Brain microvascular endothelial cell (primary cell): ENCODE data around the gene GAPT.
A peak's percentile ranks its signal among the peaks of the same experiment; 100 is the strongest.

ENCODE experiments used
- DNase-seq: peaks from one replicate; pipeline ENCODE4 v3.0.0-alpha.2; 2020
- H3K27ac ChIP-seq: fragments of 250-450 bp; sonication (Bioruptor Pico); 2 replicates; pipeline ENCODE4 v1.5.1; 2020; ENCODE audit warnings: mild to moderate bottlenecking, moderate library complexity
- H3K27me3 ChIP-seq: fragments of 250-450 bp; sonication (Bioruptor Pico); replicated peaks from 2 replicates; pipeline ENCODE4 v1.5.1; 2020; ENCODE audit warnings: mild to moderate bottlenecking
- H3K36me3 ChIP-seq: fragments of 250-450 bp; sonication (Bioruptor Pico); replicated peaks from 2 replicates; pipeline ENCODE4 v1.5.1; 2020; ENCODE audit warnings: mild to moderate bottlenecking
- H3K4me3 ChIP-seq: 2 replicates; pipeline ENCODE4 v1.5.1; 2011; ENCODE audit warnings: low read depth, mild to moderate bottlenecking, control low read depth, low read length, moderate library complexity
- in situ Hi-C: cut with HindIII; loops from 2 replicates; pipeline ENCODE4 v1.10.0; 2017; ENCODE audit warnings: low sequenced_read_pairs, low pct_ligation_motif_present
- TF ChIP-seq, protein P1 (sequence below): IDR thresholded peaks from 2 replicates; pipeline ENCODE4 v1.5.1; 2011; ENCODE audit warnings: low read depth, mild to moderate bottlenecking, moderate library complexity, low read length, control low read depth, inconsistent platforms; ENCODE audit errors: missing control alignments

GAPT gene

DNA sequence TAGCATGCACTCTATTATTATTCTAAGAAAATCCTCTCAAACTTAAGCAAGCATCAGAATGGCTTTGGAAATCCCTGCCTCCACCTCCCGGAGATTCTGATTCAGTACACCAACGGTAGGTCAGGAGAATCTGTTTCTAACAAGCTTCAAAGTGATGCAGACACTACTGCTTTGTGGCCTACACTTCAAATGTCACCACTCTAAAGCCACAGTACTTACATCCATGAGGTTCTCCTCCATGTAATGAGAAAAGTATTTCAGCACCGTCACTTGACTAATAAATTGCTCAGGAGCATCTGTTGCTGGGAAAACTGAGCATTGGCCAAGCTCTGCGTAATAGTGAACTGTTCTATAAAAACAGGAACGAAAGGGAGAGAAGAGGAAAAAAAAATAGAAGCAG lies 36.2 kb upstream of the GAPT start:
- peaks cover 65% of the 10 kb centered on the region for H3K36me3 ChIP-seq
- no peaks in the 10 kb centered on the region for H3K27me3 ChIP-seq
- DNase-seq, result no peak
- in situ Hi-C loops, result loop anchor here (25.0 kb wide), 3 partner anchors 668 to 1143 kb away; partner anchors contain the start of gene ACTBL2
- H3K4me3 ChIP-seq, result peak overlapping the region; percentile 91
- TF ChIP-seq, protein P1, sequence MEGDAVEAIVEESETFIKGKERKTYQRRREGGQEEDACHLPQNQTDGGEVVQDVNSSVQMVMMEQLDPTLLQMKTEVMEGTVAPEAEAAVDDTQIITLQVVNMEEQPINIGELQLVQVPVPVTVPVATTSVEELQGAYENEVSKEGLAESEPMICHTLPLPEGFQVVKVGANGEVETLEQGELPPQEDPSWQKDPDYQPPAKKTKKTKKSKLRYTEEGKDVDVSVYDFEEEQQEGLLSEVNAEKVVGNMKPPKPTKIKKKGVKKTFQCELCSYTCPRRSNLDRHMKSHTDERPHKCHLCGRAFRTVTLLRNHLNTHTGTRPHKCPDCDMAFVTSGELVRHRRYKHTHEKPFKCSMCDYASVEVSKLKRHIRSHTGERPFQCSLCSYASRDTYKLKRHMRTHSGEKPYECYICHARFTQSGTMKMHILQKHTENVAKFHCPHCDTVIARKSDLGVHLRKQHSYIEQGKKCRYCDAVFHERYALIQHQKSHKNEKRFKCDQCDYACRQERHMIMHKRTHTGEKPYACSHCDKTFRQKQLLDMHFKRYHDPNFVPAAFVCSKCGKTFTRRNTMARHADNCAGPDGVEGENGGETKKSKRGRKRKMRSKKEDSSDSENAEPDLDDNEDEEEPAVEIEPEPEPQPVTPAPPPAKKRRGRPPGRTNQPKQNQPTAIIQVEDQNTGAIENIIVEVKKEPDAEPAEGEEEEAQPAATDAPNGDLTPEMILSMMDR, result no peak
- peak overlapping the region; percentile 15 for H3K27ac ChIP-seq

DNA sequence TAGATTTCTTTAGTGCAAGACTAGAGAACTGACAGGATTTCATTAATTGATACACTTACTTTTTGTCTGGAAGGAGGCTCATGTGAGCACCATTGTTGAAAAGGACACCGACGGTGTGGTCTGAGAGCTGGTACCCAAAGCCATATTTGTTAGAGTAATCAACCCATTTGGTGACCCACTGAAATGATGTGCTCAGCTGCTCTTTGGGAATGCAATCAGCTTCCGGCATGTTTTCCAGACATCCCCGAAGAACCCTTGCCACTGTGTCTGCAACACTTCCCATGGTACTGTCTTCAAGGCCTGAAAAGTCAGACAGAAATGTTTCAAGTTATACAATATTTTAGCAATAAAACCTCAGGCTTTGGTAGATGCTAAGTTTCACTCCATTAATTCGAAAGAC lies 35.8 kb upstream of the GAPT start:
- in situ Hi-C loops, result loop anchor here (25.0 kb wide), 3 partner anchors 668 to 1143 kb away; partner anchors contain the start of gene ACTBL2
- DNase-seq, result no peak
- TF ChIP-seq, protein P1, result no peak
- H3K27ac ChIP-seq, result peak overlapping the region; percentile 15
- no peaks in the 10 kb centered on the region for H3K27me3 ChIP-seq
- H3K4me3 ChIP-seq, result peak overlapping the region; percentile 91
- H3K36me3 ChIP-seq, result peaks cover 65% of the 10 kb centered on the region

DNA sequence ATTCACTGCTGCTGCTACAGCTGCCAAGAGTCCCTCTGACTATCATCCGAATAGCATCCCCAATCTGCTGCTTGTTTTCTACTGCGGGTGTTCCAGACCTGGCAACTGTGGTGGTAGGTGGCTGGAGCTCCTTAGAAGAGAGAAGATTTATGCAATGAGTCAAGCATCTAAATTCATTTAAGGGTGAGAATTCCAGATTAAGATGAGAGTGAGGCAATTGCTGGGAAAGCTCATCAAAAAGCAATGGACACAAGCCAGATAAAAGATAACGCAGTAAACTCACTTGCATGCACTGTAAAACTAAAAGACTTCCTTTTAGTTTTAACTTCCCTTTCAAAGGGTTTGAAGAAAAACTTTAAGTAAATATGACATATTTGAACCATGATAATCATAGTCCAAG lies 35.2 kb upstream of the GAPT start:
- DNase-seq, result no peak
- TF ChIP-seq, protein P1, result no peak
- Histone ChIP-seq H3K4me3 (peak overlapping the region; percentile 91), H3K27me3 (no peaks in the 10 kb centered on the region), H3K36me3 (peaks cover 65% of the 10 kb centered on the region), H3K27ac (peak overlapping the region; percentile 15)
- in situ Hi-C loops, result loop anchor here (25.0 kb wide), 3 partner anchors 669 to 1144 kb away; partner anchors contain the start of gene ACTBL2

DNA sequence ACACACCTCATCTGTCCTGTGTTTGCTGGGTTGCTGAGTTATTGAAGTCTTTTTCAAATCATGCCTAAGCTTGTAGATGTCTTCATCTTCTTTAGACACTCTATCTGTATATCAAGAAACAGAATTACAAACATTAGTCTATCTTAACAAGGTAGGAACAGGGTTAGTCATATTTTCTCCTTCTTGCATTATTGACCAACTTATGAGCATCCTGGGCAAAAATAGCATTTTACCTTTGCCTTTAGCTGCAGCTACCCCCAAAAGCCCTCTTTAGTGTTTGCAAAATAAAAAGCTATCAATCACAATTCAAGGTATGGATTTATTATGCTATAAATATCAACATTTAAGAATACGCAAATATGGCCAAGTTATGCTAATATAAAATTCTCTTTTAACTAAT lies 34.7 kb upstream of the GAPT start:
- peaks cover 65% of the 10 kb centered on the region for H3K36me3 ChIP-seq
- peak overlapping the region; percentile 91 for H3K4me3 ChIP-seq
- peak overlapping the region; percentile 15 for H3K27ac ChIP-seq
- in situ Hi-C loops, result loop anchor here (25.0 kb wide), 3 partner anchors 669 to 1144 kb away; partner anchors contain the start of gene ACTBL2
- no peak for DNase-seq
- no peaks in the 10 kb centered on the region for H3K27me3 ChIP-seq
- TF ChIP-seq, protein P1, result no peak

DNA sequence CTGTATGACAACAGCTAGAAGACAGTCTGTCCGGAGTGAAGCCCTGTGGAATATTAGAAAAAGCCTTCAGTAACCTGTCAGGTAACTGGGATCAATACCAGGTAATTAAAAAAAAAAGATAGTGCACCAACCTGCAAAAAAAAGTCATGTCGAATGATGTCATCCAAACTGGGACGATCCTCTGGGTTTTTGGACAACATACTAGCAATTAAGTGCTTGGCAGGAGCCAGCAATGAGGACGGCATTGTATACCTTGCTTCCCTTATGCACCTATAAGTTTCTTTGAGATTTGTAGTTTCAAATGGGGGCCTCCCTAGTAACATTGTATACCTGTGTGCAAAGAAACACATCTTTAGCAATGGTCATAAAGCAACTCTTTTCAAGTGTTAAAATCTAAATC lies 34.2 kb upstream of the GAPT start:
- TF ChIP-seq, protein P1, result no peak
- H3K27ac ChIP-seq, result peak overlapping the region; percentile 92
- peak overlapping the region; percentile 91 for H3K4me3 ChIP-seq
- in situ Hi-C loops, result loop anchor here (25.0 kb wide), 3 partner anchors 670 to 1145 kb away; partner anchors contain the start of gene ACTBL2
- H3K36me3 ChIP-seq, result peaks cover 65% of the 10 kb centered on the region
- DNase-seq, result no peak
- H3K27me3 ChIP-seq, result no peaks in the 10 kb centered on the region
